DND-41 (cell line): ENCODE results near the gene PIK3R3.

Experiments used
- EZH2 ChIP-seq: IDR thresholded peaks from 3 replicates; pipeline ENCODE4 v1.6.1; 2012; ENCODE audit warnings: borderline replicate concordance, low read depth, mild to moderate bottlenecking, moderate library complexity, low read length, inconsistent platforms; ENCODE audit not compliant: severe bottlenecking
- TF ChIP-seq, protein P1 (sequence below): IDR thresholded peaks from 2 replicates; pipeline ENCODE4 v1.5.1; 2012; ENCODE audit warnings: borderline replicate concordance, low read length, moderate library complexity, mild to moderate bottlenecking; ENCODE audit not compliant: poor library complexity, severe bottlenecking; ENCODE audit errors: extremely low read depth

GRCh38 chr1:46005594-46005993 is 126.8 kb downstream of the PIK3R3 start:
- TF ChIP-seq, protein P1, sequence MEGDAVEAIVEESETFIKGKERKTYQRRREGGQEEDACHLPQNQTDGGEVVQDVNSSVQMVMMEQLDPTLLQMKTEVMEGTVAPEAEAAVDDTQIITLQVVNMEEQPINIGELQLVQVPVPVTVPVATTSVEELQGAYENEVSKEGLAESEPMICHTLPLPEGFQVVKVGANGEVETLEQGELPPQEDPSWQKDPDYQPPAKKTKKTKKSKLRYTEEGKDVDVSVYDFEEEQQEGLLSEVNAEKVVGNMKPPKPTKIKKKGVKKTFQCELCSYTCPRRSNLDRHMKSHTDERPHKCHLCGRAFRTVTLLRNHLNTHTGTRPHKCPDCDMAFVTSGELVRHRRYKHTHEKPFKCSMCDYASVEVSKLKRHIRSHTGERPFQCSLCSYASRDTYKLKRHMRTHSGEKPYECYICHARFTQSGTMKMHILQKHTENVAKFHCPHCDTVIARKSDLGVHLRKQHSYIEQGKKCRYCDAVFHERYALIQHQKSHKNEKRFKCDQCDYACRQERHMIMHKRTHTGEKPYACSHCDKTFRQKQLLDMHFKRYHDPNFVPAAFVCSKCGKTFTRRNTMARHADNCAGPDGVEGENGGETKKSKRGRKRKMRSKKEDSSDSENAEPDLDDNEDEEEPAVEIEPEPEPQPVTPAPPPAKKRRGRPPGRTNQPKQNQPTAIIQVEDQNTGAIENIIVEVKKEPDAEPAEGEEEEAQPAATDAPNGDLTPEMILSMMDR: no peak
- no peak for TF ChIP-seq EZH2
